CD4-positive, alpha-beta T cell treated with Interferon alpha-2 for 1 hour (primary cell): ENCODE data around the gene SSR2.
"Not testable (repeated sequence)": the region's sequence is repeated elsewhere in the genome, so short reads cannot be mapped to it uniquely, and the experiment has no call there.

Experiments
- DNase-seq, 2 donors: peaks; one replicate each; pipeline ENCODE4 v3.0.0-alpha.2; 2020 to 2022

Gene SSR2

DNA sequence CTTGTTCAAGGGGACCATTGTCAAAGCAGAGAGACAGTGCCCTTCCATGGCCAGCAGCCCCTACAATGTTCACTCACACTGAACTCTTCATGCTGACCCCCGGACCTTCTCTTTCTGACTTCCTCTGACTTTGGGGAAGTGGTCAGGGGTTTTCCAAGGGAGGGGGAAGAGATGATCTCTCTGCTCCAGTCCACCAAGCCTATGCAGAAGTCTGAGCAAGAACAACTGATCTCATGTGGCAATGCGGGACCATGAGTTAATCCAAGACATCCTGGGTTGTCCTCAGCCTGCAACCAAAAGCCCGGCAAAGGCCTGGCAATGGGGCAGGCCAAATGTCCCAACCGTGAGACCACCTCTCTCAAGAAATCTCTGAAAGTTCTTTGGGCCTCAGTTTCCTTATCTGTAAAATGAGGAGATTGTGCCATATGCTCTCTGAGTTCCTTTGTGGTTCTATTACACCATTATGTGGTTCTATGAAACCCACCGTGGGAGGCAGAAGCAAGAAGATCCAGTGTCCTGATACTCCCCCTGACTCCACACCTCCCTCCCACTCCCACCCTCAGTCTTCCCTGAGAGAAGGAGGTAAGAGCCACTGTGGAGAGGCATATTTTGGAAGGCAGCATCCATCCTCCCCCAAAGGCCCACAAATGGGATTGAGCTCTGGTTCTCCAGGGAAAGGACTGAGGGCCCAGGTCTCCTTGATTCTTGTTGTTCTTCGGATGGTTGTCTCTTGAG is 30.6 kb downstream of the SSR2 start:
- DNase-seq: peak in 1 of 2 donors; percentile 57

DNA sequence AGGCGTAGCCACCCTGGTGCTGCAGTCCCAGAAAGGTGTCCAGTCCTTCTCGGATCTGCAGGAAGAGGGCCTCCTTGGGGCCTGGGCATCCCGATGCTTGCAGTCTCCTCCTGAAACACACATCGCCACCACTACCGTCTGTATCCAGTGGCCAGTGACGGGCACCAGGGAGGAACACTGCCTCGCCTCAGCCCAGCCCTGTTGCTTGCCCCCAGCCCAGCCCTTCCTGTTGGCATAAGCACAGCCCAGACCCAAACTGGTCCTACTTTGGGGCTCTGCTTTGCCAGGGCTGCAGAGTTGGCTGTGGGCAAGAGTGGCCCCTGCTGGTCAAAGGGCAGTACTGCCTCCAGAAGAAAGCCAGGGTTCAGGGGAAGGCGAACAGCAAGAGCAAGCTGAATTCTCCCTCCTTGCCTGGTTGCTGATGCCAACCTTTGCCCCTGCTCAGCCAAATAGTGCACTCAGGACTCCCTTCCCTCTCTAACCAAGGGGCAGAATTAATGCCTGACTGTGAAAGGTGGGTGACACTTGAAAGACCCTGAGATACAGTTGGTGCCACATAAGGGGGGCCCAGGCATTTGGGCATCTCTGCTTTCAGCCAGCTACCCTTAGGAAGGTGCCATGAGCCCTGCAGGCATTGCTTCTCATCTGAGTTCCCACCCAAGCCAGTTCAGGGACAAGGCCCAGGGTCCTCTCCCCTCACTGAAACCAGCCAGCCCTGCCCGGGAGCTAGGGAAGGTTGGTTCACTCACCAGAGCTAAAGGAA is 31.3 kb downstream of the SSR2 start:
- DNase-seq: peak; percentile 82 to 88

DNA sequence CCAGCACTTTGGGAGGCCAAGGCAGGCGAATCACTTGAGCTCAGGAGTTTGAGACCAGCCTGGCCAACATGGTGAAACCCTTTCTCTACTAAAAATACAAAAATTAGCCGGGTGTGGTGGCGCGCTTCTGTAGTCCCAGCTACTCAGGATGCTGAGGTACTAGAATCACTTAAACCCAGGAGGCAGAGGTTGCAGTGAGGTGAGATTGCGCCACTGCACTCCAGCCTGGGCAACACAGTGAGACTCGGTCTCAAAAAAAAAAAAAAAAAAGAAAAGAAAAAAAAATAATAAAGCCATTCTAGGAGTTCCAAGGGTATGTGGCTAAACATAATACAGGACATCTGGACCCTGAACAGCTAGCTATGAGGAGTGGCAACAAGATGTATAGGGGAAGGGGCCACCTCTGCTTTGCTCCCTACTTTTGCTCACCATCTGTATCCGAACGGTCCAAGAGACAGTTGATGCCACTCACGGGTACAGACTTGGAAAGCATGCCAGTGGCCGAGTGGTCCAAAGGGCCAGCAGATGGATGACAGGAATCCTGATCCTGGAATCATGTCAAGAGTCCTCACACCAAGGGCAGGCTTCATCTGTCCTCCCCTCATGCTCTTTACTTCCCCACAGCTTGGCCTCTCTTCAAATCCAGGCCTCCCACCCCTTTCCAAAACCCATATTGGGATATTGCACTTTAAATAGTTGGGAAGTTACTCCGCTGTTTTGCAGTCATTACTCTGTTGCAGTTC is 35.7 kb downstream of the SSR2 start:
- DNase-seq: not testable (repeated sequence)

DNA sequence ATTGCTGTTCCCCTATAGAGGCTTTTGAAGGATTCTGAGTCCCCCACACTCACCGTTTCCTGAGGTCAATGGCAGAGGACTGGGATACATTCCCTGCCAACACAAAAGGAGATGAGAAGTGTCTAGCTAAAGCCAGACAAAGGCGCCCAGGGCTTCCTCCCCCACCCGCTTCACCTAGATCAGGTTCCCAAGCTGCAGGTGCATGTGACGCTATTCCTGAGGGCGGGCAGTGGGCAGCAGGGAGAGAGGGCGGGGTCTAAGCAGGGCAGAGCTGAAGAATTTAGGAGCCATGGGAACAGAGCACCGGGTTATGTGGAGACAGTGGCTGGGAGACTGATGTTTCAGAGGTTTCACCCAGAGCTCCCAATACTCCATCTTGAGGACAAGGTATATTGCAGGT is 36.4 kb downstream of the SSR2 start:
- no peak for DNase-seq

DNA sequence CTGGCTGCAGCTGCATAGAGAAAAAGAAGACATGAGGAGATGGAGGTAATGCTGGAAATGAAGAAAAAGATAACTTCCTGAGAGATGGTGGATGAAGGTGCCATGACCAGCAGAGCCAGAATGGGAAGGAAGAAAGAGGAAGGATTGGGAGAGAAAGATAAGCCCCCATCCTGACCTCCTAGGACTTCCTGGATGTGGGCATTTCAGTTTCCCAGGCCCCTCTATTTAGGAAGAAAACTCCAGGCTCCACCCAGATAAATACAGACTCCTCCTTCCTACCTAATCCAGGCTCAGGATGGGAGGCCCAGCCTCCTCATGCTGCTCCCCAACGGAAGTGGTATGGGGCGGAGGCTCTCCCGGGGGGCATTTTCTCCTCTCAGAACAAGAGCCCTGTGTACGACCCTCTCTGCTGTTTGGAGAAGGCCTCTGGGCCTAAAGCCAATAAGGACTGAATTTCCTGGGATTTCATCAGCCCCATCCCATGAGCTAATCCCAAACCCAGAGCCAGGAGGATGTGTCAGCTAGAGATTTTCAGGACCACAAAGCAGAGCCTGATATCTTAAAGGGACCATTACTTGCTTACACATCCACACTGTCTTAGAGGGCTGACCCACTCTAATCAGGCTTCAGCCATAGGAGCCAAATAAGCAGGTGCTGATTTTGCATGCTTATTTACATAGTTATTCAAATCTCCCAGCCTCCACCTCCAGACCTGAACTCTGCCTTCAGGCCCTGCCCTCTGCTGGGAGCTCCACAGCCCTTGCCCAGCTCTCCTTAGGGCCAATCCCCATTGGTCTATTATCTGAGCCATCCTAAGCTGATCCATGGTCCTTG is 37.3 kb downstream of the SSR2 start:
- DNase-seq: no peak

DNA sequence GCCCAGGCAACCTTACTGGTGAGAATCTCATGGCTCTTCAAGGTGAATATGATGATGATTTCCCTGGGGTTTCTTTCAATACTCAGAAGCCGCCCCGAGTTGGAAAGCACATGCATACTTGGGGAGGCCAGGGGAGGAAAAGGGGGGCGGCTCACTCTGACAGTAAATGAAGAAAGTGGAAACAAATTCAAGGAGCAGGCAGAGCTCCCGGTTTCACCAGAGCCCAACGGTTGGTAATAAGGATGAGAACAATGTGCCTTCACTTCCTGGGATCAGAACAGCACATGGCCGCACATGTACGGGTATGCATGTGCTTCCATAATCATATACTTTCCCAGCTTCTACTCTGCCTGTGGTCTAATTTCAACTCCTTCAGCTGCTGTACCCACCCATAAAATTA is 38.6 kb downstream of the SSR2 start:
- no peak for DNase-seq

DNA sequence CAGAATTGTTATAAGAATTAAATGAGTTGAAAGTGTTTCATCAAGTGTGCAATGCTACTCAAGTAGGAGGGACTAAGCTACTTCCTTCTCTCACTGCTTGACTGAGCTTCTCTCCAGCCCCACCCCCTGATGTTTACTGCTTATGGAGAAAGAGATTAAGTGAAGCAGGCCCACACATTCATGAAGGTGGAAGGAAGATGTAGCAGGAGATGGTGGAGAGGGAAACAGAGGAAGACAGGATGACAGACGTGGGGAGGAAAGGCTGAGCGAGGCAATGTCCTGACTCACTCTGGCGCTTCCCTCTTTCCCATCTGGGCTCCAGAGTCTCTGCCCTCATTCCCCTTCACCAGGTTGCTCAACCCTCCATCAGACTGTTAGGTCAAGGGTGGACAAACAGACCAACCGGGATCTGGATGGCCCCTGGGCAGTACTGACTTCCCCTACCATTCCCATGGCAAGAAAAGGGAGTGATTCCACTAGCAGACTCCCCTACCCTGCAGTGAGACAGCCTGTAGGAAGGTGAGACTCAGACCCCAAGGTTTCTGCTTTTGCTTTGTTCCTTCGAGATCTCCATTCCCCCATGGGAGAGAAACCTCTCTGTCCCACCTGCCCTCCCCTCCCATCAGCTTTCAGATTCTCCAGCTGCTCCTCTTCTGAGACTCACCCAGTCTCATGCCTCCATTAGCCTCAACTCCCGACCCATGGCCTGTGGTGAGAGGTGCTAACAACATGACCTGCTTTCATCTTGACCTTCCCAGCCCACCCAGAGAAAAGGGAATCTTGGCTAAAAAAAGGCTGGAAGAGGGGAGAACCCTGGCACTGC is 39.3 kb downstream of the SSR2 start:
- peak; percentile 55 to 59 for DNase-seq

DNA sequence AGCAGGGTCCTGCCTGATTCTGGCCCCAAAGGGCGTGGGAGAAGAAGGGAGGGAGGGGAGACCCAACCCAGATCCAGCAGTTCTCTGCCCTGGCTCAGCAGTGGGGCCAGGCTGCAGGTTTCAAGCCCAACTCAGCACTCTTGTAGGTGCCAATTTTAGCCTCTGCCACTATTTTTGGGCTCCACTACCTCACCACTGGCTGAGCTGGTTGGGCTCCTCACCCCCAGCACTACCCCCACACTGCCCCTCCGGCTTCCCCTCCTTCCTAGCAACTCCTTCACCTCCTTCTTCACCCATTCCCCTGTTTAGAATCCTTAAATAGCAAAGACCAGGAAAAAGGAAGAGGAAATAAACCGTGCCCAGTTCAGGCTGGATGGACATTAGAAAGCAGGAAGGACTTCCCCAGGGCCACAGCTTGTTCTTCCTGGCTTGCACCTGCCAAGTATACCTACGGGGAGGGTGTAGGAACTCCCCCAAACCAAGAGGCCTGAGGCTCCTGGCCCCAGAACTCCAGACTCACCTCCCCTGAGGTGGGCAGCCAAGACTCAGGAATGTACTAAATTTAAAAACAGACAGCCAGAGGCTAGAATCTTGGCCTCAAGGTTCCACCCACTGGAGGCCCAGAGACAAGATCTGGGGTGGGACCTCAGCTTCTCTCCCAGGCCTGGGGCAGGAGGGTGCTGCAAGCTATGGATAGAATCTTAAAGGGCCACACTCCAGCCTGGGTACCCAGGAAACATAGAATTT is 41.0 kb downstream of the SSR2 start:
- no peak for DNase-seq

DNA sequence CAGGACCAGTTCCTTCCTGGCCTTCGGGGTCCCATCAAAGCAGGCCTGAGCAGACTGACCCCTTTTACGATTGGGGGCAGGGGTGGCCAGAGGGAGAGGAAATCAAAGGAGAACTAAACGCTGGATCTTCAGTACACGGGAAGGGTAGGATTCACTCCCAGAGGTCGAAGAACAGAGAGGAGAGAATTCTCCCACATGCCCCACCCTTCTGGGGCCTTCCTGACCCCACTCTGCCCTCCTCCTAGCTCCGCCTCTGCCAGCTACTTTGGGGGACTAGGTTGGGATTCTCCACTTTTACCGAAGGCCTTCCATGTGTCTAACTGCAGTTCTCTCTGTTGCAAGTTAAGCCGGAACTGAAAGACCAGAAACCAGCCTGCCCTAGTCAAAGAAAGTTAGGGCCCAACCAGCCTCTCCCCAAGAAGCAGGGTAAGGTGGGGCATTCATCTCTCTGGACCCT is 41.8 kb downstream of the SSR2 start:
- DNase-seq: no peak

DNA sequence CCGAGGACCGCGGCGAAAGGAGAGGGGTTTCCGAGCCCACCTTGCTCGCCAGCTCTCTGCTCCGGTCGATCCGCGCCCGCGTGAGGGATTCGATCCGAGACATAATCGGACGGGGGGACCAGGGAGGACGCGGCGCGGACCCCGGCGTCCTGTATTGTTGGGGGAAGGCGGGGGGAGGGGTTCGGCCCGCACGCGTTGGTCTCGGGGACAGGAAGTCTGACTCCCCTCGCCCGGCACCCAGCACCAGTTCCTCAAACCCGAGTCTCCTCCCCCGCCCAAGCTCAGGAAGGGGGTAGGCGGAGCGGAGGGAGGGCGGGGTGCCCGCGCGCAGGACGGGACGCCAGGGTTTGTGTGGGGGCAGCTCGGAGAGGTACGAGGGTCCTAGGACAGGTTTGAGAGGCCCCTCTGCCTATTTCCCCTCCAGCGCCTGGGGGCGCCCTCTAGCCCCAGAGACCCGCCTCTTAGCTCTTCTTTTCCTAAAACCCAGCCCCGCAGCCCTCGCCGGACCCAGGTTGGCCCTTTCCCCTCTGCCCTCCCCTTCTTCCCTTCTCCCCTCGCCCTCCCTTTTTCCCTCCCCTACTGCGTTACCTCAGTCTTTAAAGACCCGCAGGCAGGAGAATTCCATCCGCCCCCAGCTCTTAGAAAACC is 42.3 kb downstream of the SSR2 start, which contains the start of gene ARHGEF2:
TSS of gene ARHGEF2 (minus strand) at position 223 of the 648 bp plus-strand sequence. CDS start at position 103, 120 bp downstream.
- peak; percentile 76 to 81 for DNase-seq

DNA sequence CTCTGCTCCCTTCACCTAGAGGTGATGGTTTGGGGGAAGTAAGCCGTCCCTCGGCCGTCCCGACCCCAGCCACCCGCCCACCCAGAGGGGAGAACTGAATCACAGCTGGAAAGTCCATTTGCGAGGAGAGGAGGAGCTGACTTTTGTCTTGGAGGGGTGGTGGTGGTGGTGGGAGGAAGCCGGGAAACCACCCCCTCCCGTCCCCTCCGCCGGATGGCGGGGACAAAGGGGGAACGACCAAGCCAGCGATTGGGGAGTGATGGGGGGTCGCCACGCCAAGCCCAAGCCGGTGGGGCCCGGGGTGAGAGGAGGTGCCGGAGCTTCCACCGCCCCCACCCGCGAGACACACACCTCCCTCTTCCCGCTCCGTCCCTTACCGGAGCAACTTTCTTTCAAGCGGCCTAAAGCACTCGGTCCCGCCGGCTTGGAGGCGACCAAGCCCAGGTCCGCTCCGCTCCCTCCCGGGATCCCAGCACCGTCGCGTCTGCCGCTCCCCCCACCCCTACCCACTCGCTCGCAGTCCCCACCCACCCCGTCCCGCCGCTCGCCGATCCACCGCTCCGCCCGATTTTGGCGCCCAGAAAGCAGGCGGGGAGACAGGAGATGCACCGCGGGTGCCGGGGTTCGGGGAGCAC is 42.9 kb downstream of the SSR2 start:
- DNase-seq: peak in 1 of 2 donors; percentile 48

DNA sequence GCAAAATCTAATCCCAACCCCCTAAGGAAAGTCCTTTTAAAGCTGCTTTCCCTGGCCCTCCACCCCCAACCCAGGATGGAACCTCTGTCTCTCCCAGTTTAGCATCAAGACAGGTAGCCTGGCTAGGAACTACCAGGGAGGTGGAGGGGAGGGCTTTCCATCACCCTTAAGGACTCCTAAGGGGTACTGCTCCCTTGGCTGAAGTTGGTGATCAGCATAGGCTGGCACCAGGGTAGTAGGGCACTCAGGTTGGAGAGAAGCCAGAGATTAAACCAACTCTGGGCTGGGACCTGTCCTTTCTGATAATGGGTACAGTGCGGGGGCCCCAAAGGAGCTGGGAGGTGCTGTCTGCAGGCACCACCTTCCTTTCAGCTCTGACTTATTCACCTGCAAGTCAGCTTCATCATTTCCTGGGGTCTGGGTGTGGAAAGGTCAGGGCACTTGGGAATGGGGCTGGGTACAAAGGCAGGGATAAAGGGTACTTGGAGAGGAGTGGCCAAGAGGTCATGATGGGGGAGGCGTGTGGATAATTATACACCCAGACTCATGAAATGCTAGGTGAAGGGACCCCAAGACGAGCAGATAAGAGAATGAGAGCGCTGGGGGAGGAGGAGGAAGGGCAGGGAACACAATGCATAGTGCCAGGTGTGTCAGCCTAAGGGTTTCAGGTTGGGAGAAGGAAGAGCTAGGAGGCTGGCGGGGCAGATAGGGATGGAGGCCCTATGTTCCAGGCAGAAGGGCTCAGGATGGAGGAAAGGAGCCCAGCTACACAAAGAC is 43.6 kb downstream of the SSR2 start:
- DNase-seq: no peak

DNA sequence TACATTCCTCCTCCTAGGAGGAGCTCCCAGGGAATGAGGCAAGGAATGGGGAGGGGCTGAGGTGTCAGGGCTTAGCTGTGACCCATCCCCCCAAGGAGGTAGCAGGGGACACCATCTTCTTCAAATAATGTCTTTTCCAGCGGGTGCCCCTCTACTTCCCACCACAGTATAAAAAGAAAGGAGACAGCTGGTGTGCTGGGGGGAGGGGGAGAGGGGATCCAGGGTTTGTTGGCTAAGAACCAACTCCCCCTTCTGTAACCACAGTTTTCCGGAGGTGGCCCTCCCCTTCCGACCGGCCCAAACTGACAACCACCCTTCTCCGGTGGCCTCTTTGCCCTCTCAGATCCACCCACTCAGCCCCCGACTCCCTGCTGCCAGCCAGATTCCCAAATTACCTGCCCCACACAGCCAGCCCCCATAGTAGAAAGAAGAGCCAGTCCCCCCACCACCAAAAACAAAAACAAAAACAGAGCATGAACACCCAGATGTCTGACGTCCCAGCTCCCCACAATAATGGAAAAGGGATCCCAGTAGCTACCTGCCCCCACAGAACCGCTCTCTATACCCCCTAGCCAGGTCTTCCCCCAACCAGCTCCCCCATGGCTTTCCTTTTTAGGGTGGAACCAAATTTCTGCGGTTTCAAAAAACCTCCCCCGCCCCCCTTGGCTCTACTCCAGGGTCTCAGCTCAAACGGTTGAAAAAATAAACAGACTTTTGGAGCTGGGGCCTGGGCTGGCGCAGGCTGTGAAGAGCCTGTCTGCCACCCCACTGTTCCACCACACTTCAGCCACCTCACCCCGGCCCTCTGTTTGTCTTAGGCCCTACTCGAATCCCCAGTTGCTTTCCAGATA is 44.5 kb downstream of the SSR2 start:
- peak; percentile 37 to 71 for DNase-seq

DNA sequence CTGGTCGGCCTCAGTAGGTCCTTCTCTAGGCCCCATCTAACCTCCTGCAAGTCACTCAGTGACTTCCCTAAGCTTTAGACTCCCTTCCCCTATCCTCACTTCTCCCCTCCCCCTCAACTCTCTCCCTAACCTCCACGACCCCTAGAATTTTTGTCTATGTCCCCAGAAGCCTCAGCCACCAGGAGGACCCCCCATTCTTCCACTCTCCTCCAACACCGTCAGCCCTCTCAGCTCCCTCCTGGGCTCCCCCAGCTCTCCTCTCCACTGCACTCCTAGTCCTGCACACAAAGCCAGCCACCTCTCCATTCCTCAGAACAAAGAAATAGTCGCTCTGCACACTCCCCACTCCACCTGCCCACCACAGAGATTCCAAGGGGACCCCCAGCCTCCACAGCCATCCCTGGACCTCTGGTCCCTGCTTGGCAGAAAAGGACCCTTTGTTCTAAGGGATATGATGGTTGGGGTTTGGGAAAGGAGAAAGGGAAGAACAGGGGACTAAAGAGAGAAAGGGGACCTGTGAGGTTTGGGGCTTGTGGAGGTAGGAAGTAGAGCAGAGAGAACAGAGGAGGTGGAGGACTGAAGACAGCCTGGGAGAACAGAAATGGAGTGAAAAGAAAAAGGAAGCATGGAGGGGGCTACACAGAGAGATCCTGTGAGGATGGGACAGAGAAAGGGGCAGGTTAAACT is 45.2 kb downstream of the SSR2 start:
- DNase-seq: no peak

DNA sequence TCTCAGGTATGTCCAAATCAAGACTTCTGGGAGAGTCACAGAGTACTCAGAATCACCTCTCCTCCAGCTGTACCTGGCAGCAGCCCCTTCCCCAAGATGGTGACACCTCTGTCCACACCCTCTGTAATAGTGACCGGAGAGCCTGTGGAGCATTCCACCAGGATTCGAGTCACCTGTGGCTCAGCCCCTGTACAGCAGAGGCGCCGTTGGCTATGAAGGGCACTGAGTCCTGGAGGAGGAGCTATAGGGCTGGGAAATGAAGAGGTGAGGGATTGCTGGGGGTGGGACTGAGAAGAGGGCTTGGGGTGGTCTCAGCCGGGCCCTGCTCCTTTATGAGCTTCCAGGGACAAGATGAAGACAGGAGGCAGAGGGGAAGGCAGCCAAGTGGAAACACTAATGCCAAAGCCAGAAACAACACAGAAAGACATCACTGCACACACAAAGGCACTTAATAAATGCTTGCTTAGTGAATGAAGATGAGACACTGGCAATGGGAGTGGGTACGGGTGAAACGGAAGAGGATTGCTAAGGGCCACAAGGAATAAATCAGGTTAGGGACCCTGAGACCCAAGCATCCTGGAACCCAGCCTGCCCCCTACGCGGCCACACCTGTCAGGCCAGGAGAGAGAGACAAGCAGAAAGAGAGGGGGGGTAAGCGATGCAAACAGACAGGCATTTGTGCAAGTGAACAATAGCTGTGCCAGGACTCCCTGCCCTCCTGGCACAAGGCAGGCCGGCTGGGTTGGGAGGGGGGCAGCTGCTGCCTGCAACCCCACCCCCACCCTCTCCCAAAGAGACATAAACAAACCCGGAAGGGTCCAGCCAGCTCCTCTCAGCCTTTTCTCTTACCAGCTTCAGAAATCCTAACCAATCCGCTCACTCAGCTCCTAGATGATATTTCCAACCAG is 46.3 kb downstream of the SSR2 start:
- no peak for DNase-seq

DNA sequence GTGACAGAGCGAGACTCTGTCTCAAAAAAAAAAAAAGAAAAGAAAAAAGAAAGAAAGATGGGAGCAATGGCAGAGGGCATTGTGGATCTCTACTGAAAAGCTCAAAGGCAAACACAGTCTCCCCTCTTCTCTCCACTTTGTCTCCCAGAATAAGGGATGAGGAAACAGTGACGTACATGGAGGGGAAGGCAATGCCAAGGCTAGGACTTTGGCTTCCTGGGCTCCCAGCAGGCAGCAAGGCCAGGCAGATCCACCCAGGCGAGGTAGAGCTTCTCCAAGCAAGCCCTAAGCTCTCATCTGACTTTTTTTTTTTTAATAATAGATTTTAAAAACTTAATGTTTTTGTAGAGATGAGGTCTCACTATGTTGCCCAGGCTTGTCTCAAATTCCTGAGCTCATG is 47.0 kb downstream of the SSR2 start:
- DNase-seq: no peak
